HG02571 (cell line): ENCODE results near the gene PDZD8.
"Not testable (repeated sequence)": the region's sequence is repeated elsewhere in the genome, so short reads cannot be mapped to it uniquely, and the experiment has no call there.

ENCODE experiments used
- ATAC-seq: cut with Tn5 transposase; IDR thresholded peaks from one replicate; pipeline ENCODE4 v1.9.1; 2021; ENCODE audit warnings: mild to moderate bottlenecking, moderate library complexity; ENCODE audit not compliant: unreplicated experiment

Gene PDZD8

GRCh38 chr10:117255835-117256460, 119.3 kb downstream of the PDZD8 start:
- ATAC-seq, result no peak

- no peak for ATAC-seq
Measured at GRCh38 chr10:117254774-117255735, 120.2 kb downstream of the PDZD8 start.

GRCh38 chr10:117254338-117254737, 120.9 kb downstream of the PDZD8 start:
- no peak for ATAC-seq

- no peak for ATAC-seq
Measured at GRCh38 chr10:117253908-117254307, 121.3 kb downstream of the PDZD8 start.

- ATAC-seq, result no peak
Measured at GRCh38 chr10:117250411-117250810, 124.8 kb downstream of the PDZD8 start.

GRCh38 chr10:117249493-117250093, 125.6 kb downstream of the PDZD8 start:
- no peak for ATAC-seq

GRCh38 chr10:117248750-117249465, 126.3 kb downstream of the PDZD8 start:
- ATAC-seq, result no peak

- no peak for ATAC-seq
Measured at GRCh38 chr10:117246997-117247671, 128.1 kb downstream of the PDZD8 start.

- ATAC-seq, result no peak
Measured at GRCh38 chr10:117242463-117242832, 132.8 kb downstream of the PDZD8 start.

- no peak for ATAC-seq
Measured at GRCh38 chr10:117241541-117242462, 133.4 kb downstream of the PDZD8 start.

GRCh38 chr10:117240621-117241529, 134.4 kb downstream of the PDZD8 start, which contains the start of gene SLC18A2:
TSS of gene SLC18A2 (plus strand) at chr10:117241114. CDS start at chr10:117241694, 580 bp downstream.
- no peak for ATAC-seq

GRCh38 chr10:117239721-117240620, 135.3 kb downstream of the PDZD8 start:
- no peak for ATAC-seq

- ATAC-seq, result no peak
Measured at GRCh38 chr10:117239051-117239450, 136.2 kb downstream of the PDZD8 start.

- ATAC-seq, result no peak
Measured at GRCh38 chr10:117237401-117237991, 137.7 kb downstream of the PDZD8 start.

GRCh38 chr10:117230107-117230506, 145.1 kb downstream of the PDZD8 start:
- not testable (repeated sequence) for ATAC-seq

GRCh38 chr10:117228210-117228609, 147.0 kb downstream of the PDZD8 start:
- no peak for ATAC-seq
